ENCODE data around the gene TAS2R60.
"Not testable (repeated sequence)": the region's sequence is repeated elsewhere in the genome, so short reads cannot be mapped to it uniquely, and the experiment has no call there.

Gene TAS2R60

GRCh38 chr7:143444063-143444782, 970 bp downstream of the TAS2R60 start:
- DNase-seq: no peak

GRCh38 chr7:143444785-143445184, 1.5 kb downstream of the TAS2R60 start:
- no peak for DNase-seq

- DNase-seq: no peak
Observed at GRCh38 chr7:143447466-143447865, 4.2 kb downstream of the TAS2R60 start.

- no peak for DNase-seq
Observed at GRCh38 chr7:143448429-143448828, 5.2 kb downstream of the TAS2R60 start.

- no peak for DNase-seq
Observed at GRCh38 chr7:143449793-143450192, 6.5 kb downstream of the TAS2R60 start.

GRCh38 chr7:143451122-143451521, 7.9 kb downstream of the TAS2R60 start:
- DNase-seq: no peak

- no peak for DNase-seq
Observed at GRCh38 chr7:143451746-143452145, 8.5 kb downstream of the TAS2R60 start.

- DNase-seq: no peak
Observed at GRCh38 chr7:143452495-143452894, 9.2 kb downstream of the TAS2R60 start.

- no peak for DNase-seq
Observed at GRCh38 chr7:143454091-143454680, 10.9 kb downstream of the TAS2R60 start.

GRCh38 chr7:143455491-143455890, 12.2 kb downstream of the TAS2R60 start:
- DNase-seq: no peak

- DNase-seq: no peak
Observed at GRCh38 chr7:143455942-143456341, 12.7 kb downstream of the TAS2R60 start.

- DNase-seq: no peak
Observed at GRCh38 chr7:143456992-143457793, 13.9 kb downstream of the TAS2R60 start.

- DNase-seq: no peak
Observed at GRCh38 chr7:143458263-143458662, 15.0 kb downstream of the TAS2R60 start.

GRCh38 chr7:143458681-143459080, 15.4 kb downstream of the TAS2R60 start:
- DNase-seq: no peak

- no peak for DNase-seq
Observed at GRCh38 chr7:143459359-143459758, 16.1 kb downstream of the TAS2R60 start.

GRCh38 chr7:143460271-143460979, 17.2 kb downstream of the TAS2R60 start:
- no peak for DNase-seq

- DNase-seq: no peak
Observed at GRCh38 chr7:143462045-143462444, 18.8 kb downstream of the TAS2R60 start.

- no peak for DNase-seq
Observed at GRCh38 chr7:143463556-143463955, 20.3 kb downstream of the TAS2R60 start.

GRCh38 chr7:143463957-143464356, 20.7 kb downstream of the TAS2R60 start:
- DNase-seq: no peak

- DNase-seq: no peak
Observed at GRCh38 chr7:143467724-143468123, 24.5 kb downstream of the TAS2R60 start.

GRCh38 chr7:143472071-143472689, 28.9 kb downstream of the TAS2R60 start:
- DNase-seq: not testable (repeated sequence)

GRCh38 chr7:143477501-143478150, 34.4 kb downstream of the TAS2R60 start, which contains the start of gene TAS2R41:
Gene TAS2R41, plus strand, starts transcription at chr7:143477873. Its CDS starts 0 bp downstream, at chr7:143477873.
- no peak for DNase-seq
